ENCODE measurements around the gene SLC52A1. TPM values are rescaled to one million over a fixed set of nuclear protein-coding genes. Genes with fewer than 3 reads are reported as not detected.

Gene SLC52A1
- polyA plus RNA-seq, 1 of the 3 experiments (the other 2 are of a cell fraction) = 0.49 TPM

DNA sequence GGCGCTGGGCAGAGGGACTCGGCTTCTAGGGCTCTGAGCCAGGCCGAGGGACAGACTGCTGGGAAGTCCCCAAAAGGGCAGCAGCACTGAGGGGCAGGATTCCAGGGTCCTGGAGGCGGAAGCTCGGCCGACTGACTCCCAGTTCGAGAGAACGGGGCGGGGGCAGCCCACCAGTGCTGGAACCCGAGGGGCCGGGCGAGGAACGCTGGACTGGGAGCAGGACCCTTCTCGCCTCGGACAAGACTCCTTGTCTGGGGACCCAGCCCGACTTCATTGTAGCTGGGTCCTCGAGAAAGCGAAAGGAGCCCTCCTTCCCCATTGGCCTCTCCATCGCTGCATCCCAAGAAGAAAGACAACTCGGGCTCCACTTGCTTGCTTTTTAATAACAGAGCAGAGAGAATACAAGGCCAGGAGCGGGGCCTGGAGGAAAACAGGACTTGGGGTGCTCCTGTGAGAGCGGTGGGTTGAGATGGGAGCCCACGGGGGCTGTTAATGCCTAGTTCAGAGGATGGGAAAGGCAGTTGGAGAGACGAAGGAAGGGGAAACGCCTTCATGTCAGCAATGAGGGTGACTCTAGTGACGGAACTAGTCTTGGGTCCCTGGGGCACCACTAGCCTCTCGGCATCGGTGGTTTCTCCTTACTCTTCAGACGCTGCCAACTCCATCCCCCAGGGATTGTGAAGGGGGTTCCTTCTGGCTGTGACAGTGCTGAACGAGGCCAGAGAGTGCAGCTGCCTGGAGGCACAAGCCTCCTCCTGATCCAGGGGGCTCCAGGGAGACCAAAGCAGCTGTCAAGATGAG lies 47.3 kb downstream of the SLC52A1 start:
- Histone ChIP-seq H3K9me2 (no peaks in the 10 kb centered on the region), H3K27me3 (ENCODE audit: insufficient read depth) (no peaks in the 10 kb centered on the region), H3F3A (replicated peaks; ENCODE audit: insufficient read depth) (peaks cover 9% of the 10 kb centered on the region), H3K9me3 (no peaks in the 10 kb centered on the region), H2AFZ (ENCODE audit: low read depth) (peak overlapping the region; percentile 90), H3K4me1 (ENCODE audit: control insufficient read depth in 1 of 2, insufficient read depth in 2 of 2, low read depth in 1 of 2, low read length in 1 of 2) (peaks cover 7 to 18% of the 10 kb centered on the region in 2 experiments; a peak in 2 of 4 replicates), H3K27ac (ENCODE audit: low read depth in 2 of 2, low read length in 1 of 2) (peak overlapping the region; percentile 41 to 74; a peak in 2 of 4 replicates), H3K36me3 (replicated peaks in 1 of 2; ENCODE audit: control insufficient read depth in 1 of 2, insufficient read depth in 2 of 2, low read length in 1 of 2) (no peaks in the 10 kb centered on the region), H3K79me2 (ENCODE audit: insufficient read depth) (peaks cover 3% of the 10 kb centered on the region; the same call in 1 of the 2 replicates), H4K20me1 (ENCODE audit: insufficient read depth) (no peaks in the 10 kb centered on the region), H3K9ac (peak overlapping the region; percentile 75), H3K4me3 (ENCODE audit: low read depth in 2 of 2, low read length in 1 of 2) (peak overlapping the region; percentile 83 to 96), H3K4me2 (peak overlapping the region; percentile 92)
- no peak for DNase-seq
- CTCF ChIA-PET = interaction anchor here (0.7 to 5.7 kb wide), 25 partner anchors 9 to 198 kb away, joined by 3 to 54 read pairs (median 5); partner anchors contain the start of genes CHRNE, GP1BA, INCA1 and KIF1C
- WGBS (ENCODE audit: low lambda C conversion rate) = 31% methylated on average over 19 of the region's 30 CpGs
- TF ChIP-seq, protein P1, sequence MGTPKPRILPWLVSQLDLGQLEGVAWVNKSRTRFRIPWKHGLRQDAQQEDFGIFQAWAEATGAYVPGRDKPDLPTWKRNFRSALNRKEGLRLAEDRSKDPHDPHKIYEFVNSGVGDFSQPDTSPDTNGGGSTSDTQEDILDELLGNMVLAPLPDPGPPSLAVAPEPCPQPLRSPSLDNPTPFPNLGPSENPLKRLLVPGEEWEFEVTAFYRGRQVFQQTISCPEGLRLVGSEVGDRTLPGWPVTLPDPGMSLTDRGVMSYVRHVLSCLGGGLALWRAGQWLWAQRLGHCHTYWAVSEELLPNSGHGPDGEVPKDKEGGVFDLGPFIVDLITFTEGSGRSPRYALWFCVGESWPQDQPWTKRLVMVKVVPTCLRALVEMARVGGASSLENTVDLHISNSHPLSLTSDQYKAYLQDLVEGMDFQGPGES (IDR thresholded peaks at IDR 0.05; ENCODE audit: low read depth, low read length) = no peak
- TF ChIP-seq, protein P2, sequence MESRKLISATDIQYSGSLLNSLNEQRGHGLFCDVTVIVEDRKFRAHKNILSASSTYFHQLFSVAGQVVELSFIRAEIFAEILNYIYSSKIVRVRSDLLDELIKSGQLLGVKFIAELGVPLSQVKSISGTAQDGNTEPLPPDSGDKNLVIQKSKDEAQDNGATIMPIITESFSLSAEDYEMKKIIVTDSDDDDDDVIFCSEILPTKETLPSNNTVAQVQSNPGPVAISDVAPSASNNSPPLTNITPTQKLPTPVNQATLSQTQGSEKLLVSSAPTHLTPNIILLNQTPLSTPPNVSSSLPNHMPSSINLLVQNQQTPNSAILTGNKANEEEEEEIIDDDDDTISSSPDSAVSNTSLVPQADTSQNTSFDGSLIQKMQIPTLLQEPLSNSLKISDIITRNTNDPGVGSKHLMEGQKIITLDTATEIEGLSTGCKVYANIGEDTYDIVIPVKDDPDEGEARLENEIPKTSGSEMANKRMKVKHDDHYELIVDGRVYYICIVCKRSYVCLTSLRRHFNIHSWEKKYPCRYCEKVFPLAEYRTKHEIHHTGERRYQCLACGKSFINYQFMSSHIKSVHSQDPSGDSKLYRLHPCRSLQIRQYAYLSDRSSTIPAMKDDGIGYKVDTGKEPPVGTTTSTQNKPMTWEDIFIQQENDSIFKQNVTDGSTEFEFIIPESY (IDR thresholded peaks at IDR 0.05; ENCODE audit: borderline replicate concordance, low read depth) = no peak
- TF ChIP-seq FOXM1 (IDR thresholded peaks at IDR 0.05; ENCODE audit: low read depth) (no peak), RFX5 (IDR thresholded peaks at IDR 0.05; ENCODE audit: low read length) (no peak), SMC3 (IDR thresholded peaks at IDR 0.05; ENCODE audit: low read depth, low read length) (no peak), EZH2phosphoT487 (IDR thresholded peaks at IDR 0.05; ENCODE audit: borderline replicate concordance, low read depth) (no peak), GABPA (IDR thresholded peaks at IDR 0.05; ENCODE audit: low read depth) (no peak), ELF1 (IDR thresholded peaks at IDR 0.05) (no peak), RXRA (IDR thresholded peaks at IDR 0.05; ENCODE audit: borderline replicate concordance, low read depth) (no peak), NRF1 (IDR thresholded peaks at IDR 0.05; ENCODE audit: low read depth, low read length) (no peak)
- TF ChIP-seq, protein P3, sequence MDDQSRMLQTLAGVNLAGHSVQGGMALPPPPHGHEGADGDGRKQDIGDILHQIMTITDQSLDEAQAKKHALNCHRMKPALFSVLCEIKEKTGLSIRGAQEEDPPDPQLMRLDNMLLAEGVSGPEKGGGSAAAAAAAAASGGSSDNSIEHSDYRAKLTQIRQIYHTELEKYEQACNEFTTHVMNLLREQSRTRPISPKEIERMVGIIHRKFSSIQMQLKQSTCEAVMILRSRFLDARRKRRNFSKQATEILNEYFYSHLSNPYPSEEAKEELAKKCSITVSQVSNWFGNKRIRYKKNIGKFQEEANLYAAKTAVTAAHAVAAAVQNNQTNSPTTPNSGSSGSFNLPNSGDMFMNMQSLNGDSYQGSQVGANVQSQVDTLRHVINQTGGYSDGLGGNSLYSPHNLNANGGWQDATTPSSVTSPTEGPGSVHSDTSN (IDR thresholded peaks at IDR 0.05) = no peak
- TF ChIP-seq, protein P4, sequence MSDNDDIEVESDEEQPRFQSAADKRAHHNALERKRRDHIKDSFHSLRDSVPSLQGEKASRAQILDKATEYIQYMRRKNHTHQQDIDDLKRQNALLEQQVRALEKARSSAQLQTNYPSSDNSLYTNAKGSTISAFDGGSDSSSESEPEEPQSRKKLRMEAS (IDR thresholded peaks at IDR 0.05; ENCODE audit: low read depth) = no peak; the same call in 1 of the 2 replicates
- POLR2A ChIA-PET = interaction anchor here (1.1 kb wide), 1 partner anchor 20 kb away, joined by 4 read pairs; the partner anchor contains the start of gene SPAG7

Data from SK-N-SH (cell line).